ENCODE measurements around the gene ARHGAP30.

ARHGAP30 gene

DNA sequence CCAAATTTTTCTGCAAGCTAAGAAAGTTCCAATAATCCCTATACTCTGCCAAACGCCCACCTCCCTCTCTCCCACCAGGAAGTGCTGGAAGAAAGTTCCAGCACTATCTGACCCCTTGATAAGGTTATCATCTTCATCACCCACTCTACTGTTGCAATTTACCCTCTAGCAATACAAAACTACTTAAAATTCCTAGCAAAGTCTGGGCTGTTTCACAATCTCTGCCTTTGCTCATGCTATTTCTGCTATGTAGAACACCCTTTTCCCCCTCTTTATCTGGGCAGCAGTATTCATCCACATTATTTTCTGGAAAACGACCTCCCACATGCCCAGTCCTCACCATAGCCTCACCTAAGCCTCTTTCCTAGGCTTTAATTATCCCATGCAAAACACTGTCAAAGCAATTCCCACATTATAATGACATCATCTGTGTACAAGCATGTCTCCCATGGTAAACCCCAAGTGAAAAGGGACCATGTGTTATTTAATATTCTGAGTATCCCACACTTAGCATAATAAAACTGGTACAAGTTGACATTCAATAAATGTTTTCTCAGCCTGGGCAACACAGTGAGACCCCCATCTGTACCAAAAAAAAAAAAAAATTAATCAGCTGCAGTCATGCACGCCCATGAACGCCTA is 60.7 kb downstream of the ARHGAP30 start:
- DNase-seq (ENCODE audit: low read depth): no peak

DNA sequence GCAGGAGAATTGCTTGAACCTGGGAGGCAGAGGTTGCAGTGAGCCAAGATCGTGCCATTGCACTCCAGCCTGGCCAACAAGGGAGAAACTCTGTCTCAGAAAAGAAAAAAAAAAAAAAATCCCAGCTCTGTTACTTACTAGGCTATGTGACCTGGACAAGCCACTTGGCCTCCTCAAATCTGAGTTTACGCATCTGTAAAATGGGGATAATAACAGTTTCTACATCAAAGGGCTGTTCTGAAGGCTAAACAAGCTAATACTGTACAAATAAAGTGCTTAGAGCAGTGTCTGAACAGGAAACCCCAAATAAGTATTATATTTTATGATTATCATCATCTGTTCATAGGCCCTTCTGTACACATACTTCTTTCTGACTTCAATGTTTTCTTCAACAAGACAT is 62.3 kb downstream of the ARHGAP30 start:
- DNase-seq (ENCODE audit: low read depth): no peak

- no peak for DNase-seq (ENCODE audit: low read depth)
Observed at GRCh38 chr1:161006563-161006962, 63.1 kb downstream of the ARHGAP30 start.

GRCh38 chr1:161001525-161001924 is 68.2 kb downstream of the ARHGAP30 start:
- no peak for DNase-seq (ENCODE audit: low read depth)

DNA sequence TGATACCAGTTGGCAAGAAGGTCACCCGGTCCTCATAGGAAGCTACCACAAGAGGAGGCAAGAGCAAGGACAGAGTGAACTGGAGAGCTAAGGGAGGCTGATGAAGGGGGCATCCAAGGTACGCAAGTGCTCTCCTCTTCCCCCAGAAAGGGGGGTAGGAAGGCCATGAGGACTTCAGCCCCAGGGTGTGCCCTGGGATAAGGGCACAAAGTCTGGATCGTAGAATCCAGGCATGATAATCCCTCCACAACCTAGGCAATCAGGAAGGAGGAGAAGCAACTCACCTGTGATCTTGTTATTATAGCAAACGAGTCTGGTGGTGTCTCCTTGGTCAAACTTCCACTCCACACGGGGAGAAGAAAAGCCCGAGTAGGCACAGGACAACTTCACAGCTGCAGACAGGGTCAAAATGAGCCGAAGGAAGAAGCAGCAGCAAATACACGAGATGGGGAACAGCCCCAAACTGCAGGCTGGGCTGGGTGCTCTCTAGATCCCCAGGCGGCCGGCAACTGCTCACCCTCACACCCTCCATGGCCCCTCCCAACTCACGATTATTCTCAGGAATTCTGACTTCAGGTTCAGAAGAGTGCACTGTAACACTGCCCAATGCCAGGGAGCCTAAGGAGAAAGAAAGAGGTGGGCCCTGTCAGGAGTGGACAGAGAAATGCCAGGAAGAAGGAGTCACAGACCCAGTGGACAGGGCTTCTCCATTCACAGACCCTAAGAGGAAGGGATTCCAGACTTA is 68.8 kb downstream of the ARHGAP30 start:
- DNase-seq (ENCODE audit: low read depth): no peak

DNA sequence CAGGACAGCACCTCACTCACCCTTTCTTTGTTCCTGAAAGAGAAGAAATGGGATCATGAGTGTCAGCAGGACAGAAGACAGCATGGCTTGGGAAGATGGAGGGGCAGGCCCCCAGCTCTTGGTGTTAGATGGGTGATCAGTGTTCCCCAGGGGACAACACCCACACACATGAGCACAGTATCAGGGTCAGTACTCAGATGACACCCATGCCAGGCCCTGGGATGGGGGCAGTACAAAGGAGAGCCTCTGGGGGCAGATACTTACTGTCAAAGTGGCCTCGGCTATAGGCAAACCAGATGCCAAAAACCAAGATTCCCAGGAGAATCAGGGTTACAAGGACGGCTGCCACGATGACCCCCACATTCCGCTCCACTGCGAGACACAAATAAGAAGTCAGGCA is 70.3 kb downstream of the ARHGAP30 start:
- no peak for DNase-seq (ENCODE audit: low read depth)

GRCh38 chr1:160997323-160998038 is 72.2 kb downstream of the ARHGAP30 start:
- no peak for DNase-seq (ENCODE audit: low read depth)

All from activated T-cell treated with anti-CD3 and anti-CD28 coated beads for 48 hours (primary cell).